Nephron (organoid): ENCODE results near the gene GLUD1.
"Not testable (repeated sequence)": the region's sequence is repeated elsewhere in the genome, so short reads cannot be mapped to it uniquely, and the experiment has no call there.

Source experiments
- H3K27ac Mint-ChIP-seq, 3 experiments: 2 replicates each; pipeline ENCODE4 v1.8.0; 2020; ENCODE audit warnings: mixed read lengths in 3 of 3, mild to moderate bottlenecking in 2 of 3, moderate library complexity in 1 of 3
- H3K27me3 Mint-ChIP-seq: 2 replicates; pipeline ENCODE4 v1.8.0; 2021; ENCODE audit warnings: low read depth, mild to moderate bottlenecking, moderate library complexity, mixed read lengths
- H3K36me3 Mint-ChIP-seq: 2 replicates; pipeline ENCODE4 v1.8.0; 2020; ENCODE audit warnings: low read depth, mixed read lengths
- H3K4me1 Mint-ChIP-seq: 2 replicates; pipeline ENCODE4 v1.8.0; 2020; ENCODE audit warnings: mixed read lengths
- H3K4me3 Mint-ChIP-seq, 3 experiments: 2 replicates each; pipeline ENCODE4 v1.8.0; 2020; ENCODE audit warnings: mild to moderate bottlenecking in 3 of 3, mixed read lengths in 3 of 3, moderate library complexity in 2 of 3
- H3K9me3 Mint-ChIP-seq: 2 replicates; pipeline ENCODE4 v1.8.0; 2020; ENCODE audit warnings: mixed read lengths
- CTCF ChIP-seq, 3 experiments: fragments of 200-600 bp; sonication (generic); IDR thresholded peaks; one replicate each; pipeline ENCODE4 v1.5.0; 2021; ENCODE audit warnings: antibody characterized with exemption in 3 of 3; ENCODE audit not compliant: unreplicated experiment in 3 of 3

GLUD1 gene

GRCh38 chr10:87080621-87081020 lies 14.0 kb downstream of the GLUD1 start:
- peaks cover 44% of the 10 kb centered on the region for H3K36me3 Mint-ChIP-seq
- H3K9me3 Mint-ChIP-seq, H3K4me3 Mint-ChIP-seq, H3K27me3 Mint-ChIP-seq, H3K27ac Mint-ChIP-seq: not testable (repeated sequence)
- H3K4me1 Mint-ChIP-seq = peaks cover 24% of the 10 kb centered on the region

- no peak overlapping the region for H3K27ac Mint-ChIP-seq
- no peaks in the 10 kb centered on the region for H3K9me3 Mint-ChIP-seq
- no peaks in the 10 kb centered on the region for H3K27me3 Mint-ChIP-seq
- no peak overlapping the region for H3K4me3 Mint-ChIP-seq
- peaks cover 17% of the 10 kb centered on the region for H3K4me1 Mint-ChIP-seq
- peaks cover 37% of the 10 kb centered on the region for H3K36me3 Mint-ChIP-seq
- TF ChIP-seq CTCF (IDR thresholded peaks at IDR 0.05; ENCODE audit: unreplicated experiment in 3 of 3) = no peak
Measured at GRCh38 chr10:87079106-87079836, 15.4 kb downstream of the GLUD1 start.

GRCh38 chr10:87076421-87076820 lies 18.2 kb downstream of the GLUD1 start:
- H3K27ac Mint-ChIP-seq, H3K4me3 Mint-ChIP-seq, H3K27me3 Mint-ChIP-seq, H3K4me1 Mint-ChIP-seq, H3K9me3 Mint-ChIP-seq: not testable (repeated sequence)
- H3K36me3 Mint-ChIP-seq = peaks cover 36% of the 10 kb centered on the region

GRCh38 chr10:87072449-87072848 lies 22.2 kb downstream of the GLUD1 start:
- Mint-ChIP-seq H3K27ac (no peak overlapping the region), H3K36me3 (peaks cover 40% of the 10 kb centered on the region), H3K9me3 (no peaks in the 10 kb centered on the region), H3K4me3 (no peak overlapping the region), H3K4me1 (no peaks in the 10 kb centered on the region), H3K27me3 (no peaks in the 10 kb centered on the region)
- TF ChIP-seq CTCF (IDR thresholded peaks at IDR 0.05; ENCODE audit: unreplicated experiment in 3 of 3) = no peak

GRCh38 chr10:87068281-87068680 lies 26.4 kb downstream of the GLUD1 start:
- Mint-ChIP-seq H3K4me3 (no peak overlapping the region), H3K9me3 (no peaks in the 10 kb centered on the region), H3K36me3 (peaks cover 73% of the 10 kb centered on the region), H3K27ac (no peak overlapping the region), H3K4me1 (no peaks in the 10 kb centered on the region), H3K27me3 (no peaks in the 10 kb centered on the region)
- no peak for TF ChIP-seq CTCF (IDR thresholded peaks at IDR 0.05; ENCODE audit: unreplicated experiment in 3 of 3)

GRCh38 chr10:87066865-87067264 lies 27.8 kb downstream of the GLUD1 start:
- TF ChIP-seq CTCF (IDR thresholded peaks at IDR 0.05; ENCODE audit: unreplicated experiment in 3 of 3) = no peak
- H3K27ac Mint-ChIP-seq = no peak overlapping the region
- no peaks in the 10 kb centered on the region for H3K9me3 Mint-ChIP-seq
- no peaks in the 10 kb centered on the region for H3K27me3 Mint-ChIP-seq
- peaks cover 71% of the 10 kb centered on the region for H3K36me3 Mint-ChIP-seq
- no peak overlapping the region for H3K4me3 Mint-ChIP-seq
- H3K4me1 Mint-ChIP-seq = no peaks in the 10 kb centered on the region

- no peaks in the 10 kb centered on the region for H3K27me3 Mint-ChIP-seq
- H3K36me3 Mint-ChIP-seq = peaks cover 65% of the 10 kb centered on the region
Measured at GRCh38 chr10:87066178-87066577, 28.5 kb downstream of the GLUD1 start.

More at GRCh38 chr10:87066178-87066577, 28.5 kb downstream of the GLUD1 start:
- no peak overlapping the region for H3K27ac Mint-ChIP-seq
- TF ChIP-seq CTCF (IDR thresholded peaks at IDR 0.05; ENCODE audit: unreplicated experiment in 3 of 3) = no peak
- H3K9me3 Mint-ChIP-seq = no peaks in the 10 kb centered on the region
- H3K4me1 Mint-ChIP-seq = no peaks in the 10 kb centered on the region
- no peak overlapping the region for H3K4me3 Mint-ChIP-seq
